Esophagus squamous epithelium (tissue), 5 donors: ENCODE results near the gene KAT6B. TPM values are rescaled to one million over a fixed set of nuclear protein-coding genes. Genes with fewer than 3 reads are reported as not detected.

Experiments
- DNase-seq: peaks from one replicate; lab custom pipeline; 2025; lab: John Stamatoyannopoulos, UW
- H3K27ac ChIP-seq, 4 donors: fragments of 200-600 bp; sonication (generic); one replicate each; pipeline ENCODE4 v1.5.1; 2016 to 2019; ENCODE audit warnings: mild to moderate bottlenecking in 1 of 4
- H3K27me3 ChIP-seq, 4 donors: fragments of 200-600 bp; sonication (generic); 1 replicate in 3 of 4; 2 replicates in 1 of 4; pipeline versions ENCODE4 v1.5.1 to v1.6.0; 2017 to 2021; ENCODE audit warnings: antibody characterized with exemption in 1 of 4
- H3K36me3 ChIP-seq, 3 donors: fragments of 200-600 bp; sonication (generic); one replicate each; pipeline ENCODE4 v1.5.1; 2016 to 2019
- H3K4me1 ChIP-seq, 3 donors: fragments of 200-600 bp; sonication (generic); one replicate each; pipeline ENCODE4 v1.5.1; 2017 to 2019
- H3K4me3 ChIP-seq, 4 donors: fragments of 200-600 bp; sonication (generic); 1 replicate in 3 of 4; 2 replicates in 1 of 4; pipeline ENCODE4 v1.5.1; 2016 to 2019; ENCODE audit warnings: mild to moderate bottlenecking in 2 of 4, moderate library complexity in 1 of 4
- H3K9me3 ChIP-seq, 3 donors: fragments of 200-600 bp; sonication (generic); one replicate each; pipeline ENCODE4 v1.5.1; 2016 to 2019
- POLR2A ChIP-seq, 4 donors: fragments of 450-650 bp; IDR thresholded peaks; one replicate each; pipeline ENCODE4 v1.6.1; 2017; ENCODE audit warnings: antibody characterized with exemption in 4 of 4, mild to moderate bottlenecking in 4 of 4, moderate library complexity in 3 of 4
- WGBS, 2 donors: methylation state at CpG; one replicate each; pipeline ENCODE4 v1.1.5; 2018; 5-methylcytosine and 5-hydroxymethylcytosine counted together
- intact Hi-C: fragments of 100-400 bp; cut with DNase I; formaldehyde crosslinking; loops from one replicate; pipeline ENCODE4 v1.15.0; 2022
- total RNA-seq, 4 donors: library from RNA; depleted of rRNA; stranded (reverse); fragments of >200 nt; gene quantifications; one replicate each; pipeline ENCODE4 v1.1.0, GENCODE V29; 2016
- TF ChIP-seq, protein P1 (sequence below), 6 experiments: fragments of 450-650 bp in 4 of 6; fragments of 200-600 bp in 2 of 6; sonication (generic) in 2 of 6; IDR thresholded peaks; one replicate each; pipeline ENCODE4 v1.5.1; 2016 to 2019; ENCODE audit warnings: antibody characterized with exemption in 6 of 6, mild to moderate bottlenecking in 4 of 6, moderate library complexity in 4 of 6
- donor health status: DM: yes; HTN: yes; CAD: no.

KAT6B gene
- total RNA-seq, 4 donors from 2014 or later = 13.1 to 48.8 (median 22.4) TPM

DNA sequence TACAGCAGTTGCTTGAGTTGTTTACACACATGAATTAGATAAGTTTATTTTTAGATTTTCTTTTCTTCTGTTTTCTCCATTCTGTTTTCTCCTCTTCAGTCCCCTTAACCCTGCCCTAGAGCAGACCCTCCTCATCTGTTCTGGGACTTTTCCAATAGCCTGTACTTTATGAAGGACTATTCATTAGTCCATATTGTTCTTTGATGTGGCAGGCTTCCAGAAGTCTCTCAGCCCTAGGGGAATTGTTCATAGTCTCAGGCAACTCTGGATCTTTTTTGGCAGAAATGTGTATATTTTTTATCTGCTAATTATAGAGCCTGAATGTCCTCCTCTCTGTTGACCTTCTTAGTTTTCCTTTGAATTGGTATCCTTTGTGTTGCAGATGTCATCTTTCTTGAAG, 25.4 kb downstream of the KAT6B start:
- H3K36me3 ChIP-seq = peaks cover 0 to 8% (median 5%) of the 10 kb centered on the region in 3 donors
- TF ChIP-seq, protein P1, sequence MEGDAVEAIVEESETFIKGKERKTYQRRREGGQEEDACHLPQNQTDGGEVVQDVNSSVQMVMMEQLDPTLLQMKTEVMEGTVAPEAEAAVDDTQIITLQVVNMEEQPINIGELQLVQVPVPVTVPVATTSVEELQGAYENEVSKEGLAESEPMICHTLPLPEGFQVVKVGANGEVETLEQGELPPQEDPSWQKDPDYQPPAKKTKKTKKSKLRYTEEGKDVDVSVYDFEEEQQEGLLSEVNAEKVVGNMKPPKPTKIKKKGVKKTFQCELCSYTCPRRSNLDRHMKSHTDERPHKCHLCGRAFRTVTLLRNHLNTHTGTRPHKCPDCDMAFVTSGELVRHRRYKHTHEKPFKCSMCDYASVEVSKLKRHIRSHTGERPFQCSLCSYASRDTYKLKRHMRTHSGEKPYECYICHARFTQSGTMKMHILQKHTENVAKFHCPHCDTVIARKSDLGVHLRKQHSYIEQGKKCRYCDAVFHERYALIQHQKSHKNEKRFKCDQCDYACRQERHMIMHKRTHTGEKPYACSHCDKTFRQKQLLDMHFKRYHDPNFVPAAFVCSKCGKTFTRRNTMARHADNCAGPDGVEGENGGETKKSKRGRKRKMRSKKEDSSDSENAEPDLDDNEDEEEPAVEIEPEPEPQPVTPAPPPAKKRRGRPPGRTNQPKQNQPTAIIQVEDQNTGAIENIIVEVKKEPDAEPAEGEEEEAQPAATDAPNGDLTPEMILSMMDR (IDR thresholded peaks at IDR 0.05) = no peak
- TF ChIP-seq POLR2A (IDR thresholded peaks at IDR 0.05) = no peak
- peaks cover 18 to 72% (median 45%) of the 10 kb centered on the region in 3 donors for H3K4me1 ChIP-seq
- no peaks in the 10 kb centered on the region for H3K9me3 ChIP-seq
- H3K27ac ChIP-seq = peak overlapping the region; percentile 49 to 80 (median 66)
- no peak for DNase-seq
- no peak overlapping the region for H3K4me3 ChIP-seq
- intact Hi-C loops = no loop called here
- no peaks in the 10 kb centered on the region for H3K27me3 ChIP-seq

DNA sequence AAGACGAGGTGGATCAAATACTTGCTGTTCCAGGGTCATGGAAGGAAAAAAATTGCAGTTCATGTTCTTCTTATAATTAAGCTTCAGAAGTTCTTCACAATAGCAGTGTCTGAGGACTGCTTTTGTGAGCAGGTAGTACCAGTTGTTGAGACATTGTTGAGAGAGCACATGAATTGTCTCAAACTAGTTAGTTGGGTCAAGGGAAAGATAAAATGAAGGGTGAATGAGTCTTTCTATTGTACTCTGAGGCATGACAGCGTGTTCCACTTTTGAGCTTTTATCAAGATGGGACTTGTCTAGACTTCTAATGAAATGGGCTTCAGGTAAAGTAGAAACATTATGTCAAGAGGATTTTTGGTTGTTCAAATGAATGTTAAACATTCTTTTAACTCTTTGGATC, 26.0 kb downstream of the KAT6B start:
- no peaks in the 10 kb centered on the region for H3K9me3 ChIP-seq
- WGBS, 2 donors = 36 to 48% methylated on average over 2 of the region's 2 CpGs
- H3K4me3 ChIP-seq = no peak overlapping the region
- no peak for DNase-seq
- peaks cover 0 to 8% (median 5%) of the 10 kb centered on the region in 3 donors for H3K36me3 ChIP-seq
- H3K4me1 ChIP-seq = peaks cover 18 to 66% (median 45%) of the 10 kb centered on the region in 3 donors
- no peaks in the 10 kb centered on the region for H3K27me3 ChIP-seq
- peak overlapping the region; percentile 49 to 80 (median 66) for H3K27ac ChIP-seq
- intact Hi-C loops = no loop called here
- TF ChIP-seq, protein P1 (IDR thresholded peaks at IDR 0.05) = no peak
- no peak for TF ChIP-seq POLR2A (IDR thresholded peaks at IDR 0.05)

DNA sequence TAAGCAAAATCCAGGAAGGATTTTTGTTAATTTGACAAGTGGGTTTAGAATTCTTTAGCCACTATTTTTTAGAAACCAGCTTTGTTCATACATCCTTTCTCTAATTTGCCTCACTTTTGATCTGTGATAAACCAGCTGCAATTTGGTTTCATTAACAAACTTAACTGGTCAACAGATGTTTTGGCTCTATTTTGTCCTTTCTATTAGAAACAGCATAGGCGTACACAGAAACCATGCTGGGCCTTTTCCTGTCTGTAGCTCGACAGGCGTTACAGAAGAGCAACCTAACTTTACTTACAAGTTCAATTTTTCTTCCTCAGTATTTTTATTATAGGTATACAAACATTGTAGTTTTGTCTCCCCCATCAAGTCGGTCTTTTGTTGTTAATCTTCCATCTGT, 28.2 kb downstream of the KAT6B start:
- TF ChIP-seq POLR2A (IDR thresholded peaks at IDR 0.05) = no peak
- TF ChIP-seq, protein P1 (IDR thresholded peaks at IDR 0.05) = no peak
- no peak for DNase-seq

DNA sequence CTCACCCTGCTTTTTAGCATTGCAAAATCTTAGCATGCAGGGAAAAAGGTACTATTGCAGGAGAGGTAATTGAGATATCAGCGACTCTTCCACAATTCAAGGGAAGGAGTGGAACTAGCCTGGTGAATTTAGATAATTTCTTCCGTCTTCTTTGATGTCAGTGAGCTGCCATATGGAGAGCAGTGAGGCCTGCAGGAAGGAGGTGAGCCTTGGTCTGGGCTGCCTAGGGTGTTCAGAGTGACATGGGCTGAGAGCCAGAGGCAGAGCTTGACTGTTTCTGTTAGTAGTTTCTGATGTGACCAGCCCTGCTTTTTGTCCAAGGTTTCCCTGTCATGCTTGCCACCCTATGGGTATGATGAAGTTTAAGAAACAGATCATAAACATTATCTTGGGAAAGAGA, 28.6 kb downstream of the KAT6B start:
- no peaks in the 10 kb centered on the region for H3K27me3 ChIP-seq
- intact Hi-C loops = no loop called here
- no peak for DNase-seq
- no peaks in the 10 kb centered on the region for H3K9me3 ChIP-seq
- WGBS, 2 donors = 62 to 66% methylated on average over 2 of the region's 2 CpGs
- TF ChIP-seq POLR2A (IDR thresholded peaks at IDR 0.05) = no peak
- H3K27ac ChIP-seq = peak overlapping the region; percentile 0 to 80 (median 58)
- H3K4me3 ChIP-seq = no peak overlapping the region
- no peaks in the 10 kb centered on the region for H3K36me3 ChIP-seq
- H3K4me1 ChIP-seq = peaks cover 18 to 73% (median 45%) of the 10 kb centered on the region in 3 donors

More for the DNA sequence above, 28.2 kb downstream of the KAT6B start:
- intact Hi-C loops = no loop called here
- 61 to 66% methylated on average over 4 of the region's 4 CpGs for WGBS, 2 donors
- Histone ChIP-seq H3K9me3 (no peaks in the 10 kb centered on the region), H3K27ac (peak overlapping the region; percentile 0 to 80 (median 58)), H3K36me3 (no peaks in the 10 kb centered on the region), H3K27me3 (no peaks in the 10 kb centered on the region), H3K4me1 (peaks cover 18 to 71% (median 45%) of the 10 kb centered on the region in 3 donors), H3K4me3 (no peak overlapping the region)

DNA sequence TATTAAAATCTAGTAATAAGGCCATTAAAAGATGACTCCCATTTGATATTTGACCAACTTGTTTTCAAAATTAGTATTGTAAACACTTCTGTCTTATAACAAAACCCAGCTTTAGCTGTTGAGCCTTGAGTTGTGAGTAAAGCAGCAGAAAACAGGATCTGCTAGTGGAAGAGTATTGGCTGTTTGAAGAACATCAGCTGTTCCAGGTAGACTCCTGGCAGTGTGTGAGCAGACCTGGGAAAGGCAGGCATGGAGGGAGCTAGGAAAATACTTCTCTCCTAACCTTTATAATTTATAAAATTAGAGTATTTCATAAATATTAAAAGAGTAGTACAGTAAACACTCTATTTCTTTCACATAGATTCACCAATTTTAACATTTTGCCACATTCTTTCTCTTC, 29.0 kb downstream of the KAT6B start:
- intact Hi-C loops = no loop called here
- Histone ChIP-seq H3K4me1 (peaks cover 18 to 73% (median 45%) of the 10 kb centered on the region in 3 donors), H3K36me3 (no peaks in the 10 kb centered on the region), H3K4me3 (no peak overlapping the region), H3K27me3 (no peaks in the 10 kb centered on the region), H3K27ac (peak overlapping the region; percentile 0 to 80 (median 58)), H3K9me3 (no peaks in the 10 kb centered on the region)
- no peak for DNase-seq
- no peak for TF ChIP-seq POLR2A (IDR thresholded peaks at IDR 0.05)
- TF ChIP-seq, protein P1 (IDR thresholded peaks at IDR 0.05) = no peak

DNA sequence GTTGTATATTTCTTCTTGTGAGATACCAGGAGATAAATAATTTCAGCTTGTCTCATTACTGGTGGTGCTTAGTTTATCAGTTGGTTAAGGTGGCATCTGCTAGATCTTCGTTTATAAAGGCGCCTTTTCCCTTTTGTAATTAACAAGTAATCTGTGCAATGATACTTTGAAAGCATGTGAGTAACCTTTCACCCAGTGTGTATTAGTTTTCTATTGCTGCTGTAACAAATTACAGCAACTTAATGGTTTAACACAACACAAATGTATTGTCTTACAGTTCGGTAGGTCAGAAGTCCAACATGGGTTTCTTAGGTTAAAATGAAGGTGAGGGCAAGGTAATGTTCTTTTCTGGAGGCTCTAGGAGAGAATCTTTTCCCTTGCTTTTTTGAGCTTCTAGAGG, 30.5 kb downstream of the KAT6B start:
- TF ChIP-seq POLR2A (IDR thresholded peaks at IDR 0.05) = no peak
- TF ChIP-seq, protein P1 (IDR thresholded peaks at IDR 0.05) = no peak
- H3K9me3 ChIP-seq = no peaks in the 10 kb centered on the region
- intact Hi-C loops = no loop called here
- H3K36me3 ChIP-seq = no peaks in the 10 kb centered on the region
- peaks cover 18 to 73% (median 39%) of the 10 kb centered on the region in 3 donors for H3K4me1 ChIP-seq
- DNase-seq = no peak
- H3K27ac ChIP-seq = no peak overlapping the region
- 89 to 93% methylated on average over 3 of the region's 3 CpGs for WGBS, 2 donors
- no peaks in the 10 kb centered on the region for H3K27me3 ChIP-seq
- no peak overlapping the region for H3K4me3 ChIP-seq
